Measurements from ENCODE around the gene EPHA3.

DNA sequence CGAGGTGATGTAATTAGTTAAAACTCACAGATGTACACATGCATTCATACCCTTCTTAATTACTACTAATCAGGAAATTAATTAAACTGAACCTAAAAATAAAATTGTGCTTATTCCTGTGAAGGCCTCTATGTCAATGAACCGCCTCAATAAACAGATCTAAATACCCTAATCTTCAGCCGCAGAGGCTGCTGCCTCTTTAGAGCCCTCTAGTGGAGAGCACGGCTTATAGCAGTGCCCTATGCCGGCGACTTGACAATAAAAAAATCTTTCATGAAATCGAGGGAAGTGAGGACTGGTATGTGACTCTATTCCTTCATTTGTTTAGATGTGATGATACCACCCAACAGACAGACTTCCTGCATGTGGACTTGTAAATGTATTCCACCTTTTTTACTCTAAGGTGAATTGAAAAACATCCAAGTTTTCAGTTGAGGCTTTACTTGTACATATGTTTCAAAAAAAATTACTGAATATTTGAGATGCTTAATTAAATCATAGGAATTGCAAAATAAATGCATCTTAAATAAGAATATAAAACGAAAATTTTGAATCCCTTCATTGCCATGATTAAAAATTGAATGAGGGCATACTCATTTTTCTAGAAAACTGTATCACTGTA, 8.3 kb upstream of the EPHA3 start:
- TF ChIP-seq CTCF (conservative IDR thresholded peaks at IDR 0.05 in 1 of 2, IDR thresholded peaks at IDR 0.05 in 1 of 2; ENCODE audit: low read depth in 1 of 2, low read length in 2 of 2) (peak; percentile 98 to 99), EZH2 (IDR thresholded peaks at IDR 0.05; ENCODE audit: low read length, missing control alignments) (no peak)

Data from fibroblast of lung (primary cell).